ENCODE measurements around the gene ZDHHC24. TPM values are rescaled to one million over a fixed set of nuclear protein-coding genes. Genes with fewer than 3 reads are reported as not detected.
"Not testable (repeated sequence)": the region's sequence is repeated elsewhere in the genome, so short reads cannot be mapped to it uniquely, and the experiment has no call there.

Gene ZDHHC24
- total RNA-seq, 4 donors from 2014 or later = 20.3 to 25.9 (median 22.3) TPM

DNA sequence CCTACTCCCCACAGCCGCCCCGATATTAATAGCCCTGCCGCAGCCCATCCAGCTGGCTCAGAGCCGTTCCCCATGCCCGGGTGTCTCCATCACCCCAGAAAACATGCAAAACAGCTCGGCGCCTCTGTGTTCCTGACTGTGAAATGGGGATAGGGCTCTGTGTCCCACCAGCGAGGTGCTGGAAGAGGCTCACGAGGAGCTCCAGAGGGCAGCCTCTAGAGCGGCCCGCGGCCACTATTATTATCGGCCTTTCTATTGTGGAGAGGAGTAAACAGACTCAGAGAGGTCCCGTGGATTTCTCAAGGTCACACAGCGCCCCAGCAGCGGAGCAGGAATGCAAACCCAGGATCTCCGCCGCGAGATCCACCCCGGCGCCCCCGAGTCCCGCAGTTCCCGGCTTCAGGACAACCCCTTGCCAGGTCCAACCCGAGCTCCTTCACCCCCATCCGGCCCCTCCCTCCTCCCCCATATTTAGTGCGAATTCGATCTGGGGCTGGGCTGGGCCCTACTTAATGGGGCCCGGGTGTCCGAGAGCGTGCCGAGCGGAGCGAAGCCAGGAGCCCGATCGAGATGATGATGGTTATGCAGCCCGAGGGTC lies 619 bp upstream of the ZDHHC24 start, which contains the start of gene ACTN3:
Gene ACTN3, plus strand, starts transcription at position 536 of the 598 bp plus-strand sequence. Its CDS starts 35 bp downstream, at position 571.
- Histone ChIP-seq H3K4me3 (replicated peaks in 1 of 3) (peak within 1 kb of the TSS; percentile 80 to 94 (median 82)), H3K36me3 (peaks cover 0 to 4% of the 10 kb centered on the region in 2 donors), H3K4me1 (peaks cover 15 to 16% of the 10 kb centered on the region in 2 donors), H3K27ac (peak within 1 kb of the TSS in 1 of 3 donors; percentile 58), H3K27me3 (no peaks in the 10 kb centered on the region), H3K9me3 (no peaks in the 10 kb centered on the region)
- intact Hi-C loops (cut with DNase I) = no loop called here
- TF ChIP-seq CTCF (IDR thresholded peaks at IDR 0.05) (no peak), POLR2A (IDR thresholded peaks at IDR 0.05) (no peak)
- DNase-seq = peak; percentile 18 to 25
- WGBS, 2 donors = 3% methylated on average over 17 to 24 of the region's 37 CpGs

DNA sequence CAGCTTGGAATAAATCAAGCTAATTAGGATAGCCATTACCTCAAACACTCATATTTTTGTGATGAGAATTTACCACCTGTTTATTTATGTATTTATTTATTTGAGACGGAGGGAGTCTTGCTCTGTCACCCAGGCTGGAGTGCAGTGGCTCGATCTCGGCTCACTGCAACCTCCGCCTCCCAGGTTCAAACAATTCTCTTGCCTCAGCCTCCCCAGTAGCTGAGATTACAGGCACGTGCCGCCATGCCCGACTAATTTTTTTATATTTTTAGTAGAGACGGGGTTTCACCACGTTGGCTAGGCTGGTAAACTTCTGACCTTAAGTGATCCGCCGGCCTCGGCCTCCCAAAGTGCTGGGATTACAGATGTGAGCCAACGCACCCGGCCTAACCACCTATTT lies 896 bp downstream of the ZDHHC24 start:
- H3K36me3 ChIP-seq; H3K27me3 ChIP-seq; intact Hi-C loops (cut with DNase I); H3K27ac ChIP-seq; DNase-seq; H3K9me3 ChIP-seq: not testable (repeated sequence)
- peak overlapping the region in 1 of 3 donors; percentile 94 for H3K4me3 ChIP-seq (replicated peaks in 1 of 3)
- H3K4me1 ChIP-seq = peaks cover 15 to 16% of the 10 kb centered on the region in 2 donors
- 67 to 73% methylated on average over 14 of the region's 14 CpGs for WGBS, 2 donors

- H3K36me3 ChIP-seq = peaks cover 0 to 4% of the 10 kb centered on the region in 2 donors
- H3K27ac ChIP-seq = no peak overlapping the region
- intact Hi-C loops (cut with DNase I) = no loop called here
These were observed 2.4 kb downstream of the ZDHHC24 start for GRCh38 chr11:66543263-66544107.

DNA sequence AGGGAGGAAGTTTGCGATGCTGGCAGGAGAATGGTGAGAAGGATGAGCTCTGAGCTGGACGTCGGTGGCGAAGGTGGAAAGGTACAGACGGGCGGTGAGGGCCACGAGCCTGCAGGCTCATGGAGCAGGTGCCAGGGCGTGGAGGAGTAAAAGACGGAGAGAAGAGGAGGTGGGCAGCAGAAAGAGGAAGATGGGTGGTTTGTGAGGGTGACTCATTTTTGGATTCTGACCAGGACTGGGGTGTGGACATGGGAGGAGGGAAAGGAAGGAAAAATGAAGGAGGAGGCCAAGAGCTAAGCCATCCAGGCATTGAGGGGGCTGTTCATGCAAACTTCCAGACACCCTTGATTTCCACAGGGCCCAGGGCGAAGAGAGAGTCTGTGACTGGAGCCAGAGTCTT lies 3.5 kb downstream of the ZDHHC24 start:
- no peak overlapping the region for H3K4me3 ChIP-seq (replicated peaks in 1 of 3)
- no peaks in the 10 kb centered on the region for H3K9me3 ChIP-seq
- peaks cover 0 to 4% of the 10 kb centered on the region in 2 donors for H3K36me3 ChIP-seq
- peaks cover 15 to 16% of the 10 kb centered on the region in 2 donors for H3K4me1 ChIP-seq
- TF ChIP-seq POLR2A (IDR thresholded peaks at IDR 0.05) (no peak), CTCF (IDR thresholded peaks at IDR 0.05) (no peak)
- H3K27ac ChIP-seq = no peak overlapping the region
- WGBS, 2 donors = 88 to 93% methylated on average over 10 of the region's 10 CpGs
- H3K27me3 ChIP-seq = no peaks in the 10 kb centered on the region
- intact Hi-C loops (cut with DNase I) = no loop called here
- no peak for DNase-seq

More at GRCh38 chr11:66543263-66544107, 2.4 kb downstream of the ZDHHC24 start:
- no peaks in the 10 kb centered on the region for H3K9me3 ChIP-seq
- DNase-seq = peak; percentile 15 to 34
- peaks cover 15 to 16% of the 10 kb centered on the region in 2 donors for H3K4me1 ChIP-seq
- H3K27me3 ChIP-seq = no peaks in the 10 kb centered on the region
- 54 to 58% methylated on average over 8 to 17 of the region's 26 CpGs for WGBS, 2 donors
- no peak overlapping the region for H3K4me3 ChIP-seq (replicated peaks in 1 of 3)
- TF ChIP-seq POLR2A (IDR thresholded peaks at IDR 0.05) = no peak
- peak in 1 of 6 experiments; percentile 11 for TF ChIP-seq CTCF (IDR thresholded peaks at IDR 0.05)

- Histone ChIP-seq H3K4me1 (peaks cover 13 to 16% of the 10 kb centered on the region in 2 donors), H3K9me3 (no peaks in the 10 kb centered on the region), H3K36me3 (peaks cover 0 to 7% of the 10 kb centered on the region in 2 donors), H3K27me3 (no peaks in the 10 kb centered on the region), H3K27ac (no peak overlapping the region), H3K4me3 (replicated peaks in 1 of 3) (no peak overlapping the region)
- 90 to 92% methylated on average over 4 of the region's 4 CpGs for WGBS, 2 donors
- intact Hi-C loops (cut with DNase I) = no loop called here
- DNase-seq = no peak
- TF ChIP-seq CTCF (IDR thresholded peaks at IDR 0.05) (no peak), POLR2A (IDR thresholded peaks at IDR 0.05) (no peak)
These were observed 4.0 kb downstream of the ZDHHC24 start for GRCh38 chr11:66541892-66542291.

DNA sequence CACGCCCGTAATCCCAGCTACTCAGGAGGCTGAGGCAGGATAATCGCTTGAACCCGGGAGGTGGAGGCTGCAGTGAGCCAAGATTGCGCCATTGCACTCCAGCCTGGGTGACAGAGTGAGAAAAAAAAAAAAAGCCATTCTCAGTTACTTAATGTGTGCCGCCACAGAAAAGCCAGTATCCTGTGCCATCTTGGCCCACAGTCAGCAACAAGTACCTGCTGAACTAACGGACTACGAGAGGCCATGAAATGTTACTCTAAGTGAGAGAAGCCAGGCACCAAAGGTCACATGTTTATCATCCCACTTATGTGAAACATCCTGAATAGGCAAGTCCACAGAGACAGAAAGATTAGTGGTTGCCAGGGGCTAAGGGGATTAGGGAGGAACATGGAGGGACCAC lies 5.2 kb downstream of the ZDHHC24 start:
- H3K27ac ChIP-seq; H3K9me3 ChIP-seq; H3K36me3 ChIP-seq; DNase-seq; H3K27me3 ChIP-seq; H3K4me3 ChIP-seq (replicated peaks in 1 of 3); intact Hi-C loops (cut with DNase I): not testable (repeated sequence)
- WGBS, 2 donors = 94% methylated on average over 8 of the region's 8 CpGs
- peaks cover 6 to 11% of the 10 kb centered on the region in 2 donors for H3K4me1 ChIP-seq
